GM18873 (cell line): ENCODE data around the gene ORC2.
"Not testable (repeated sequence)": the region's sequence is repeated elsewhere in the genome, so short reads cannot be mapped to it uniquely, and the experiment has no call there.

Source experiments
- ATAC-seq: cut with Tn5 transposase; IDR thresholded peaks from one replicate; pipeline ENCODE4 v1.9.1; 2021; ENCODE audit warnings: mild to moderate bottlenecking, moderate library complexity, moderate number of reproducible peaks; ENCODE audit not compliant: unreplicated experiment, low FRiP score

ORC2 gene

DNA sequence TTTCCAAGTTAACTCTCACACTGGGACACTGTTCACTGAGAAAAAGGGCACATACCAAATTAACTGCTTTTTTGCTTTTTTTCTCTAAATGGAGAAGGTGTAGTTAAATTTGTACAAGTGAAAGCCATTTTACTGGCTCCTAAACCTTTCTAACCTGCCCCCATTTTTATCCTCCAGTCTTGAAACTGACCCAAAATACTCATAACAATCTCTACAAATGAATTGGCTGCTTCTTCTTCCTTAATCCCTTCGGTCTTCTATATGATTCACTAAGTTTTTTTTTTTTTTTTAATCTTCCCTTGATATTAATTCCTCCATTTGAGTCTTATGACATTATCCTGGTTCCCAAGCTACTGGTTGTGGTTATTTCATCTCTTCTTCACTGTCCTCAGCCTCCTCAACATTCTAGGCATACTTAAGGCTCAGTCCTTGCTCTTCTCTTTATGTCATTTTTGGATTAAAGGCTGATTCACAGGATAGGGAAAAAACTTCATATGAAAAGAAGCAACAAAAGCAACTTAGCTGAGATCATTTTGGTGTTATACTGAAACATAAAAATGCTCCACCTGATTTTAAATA, 19.8 kb downstream of the ORC2 start:
- ATAC-seq, result no peak

DNA sequence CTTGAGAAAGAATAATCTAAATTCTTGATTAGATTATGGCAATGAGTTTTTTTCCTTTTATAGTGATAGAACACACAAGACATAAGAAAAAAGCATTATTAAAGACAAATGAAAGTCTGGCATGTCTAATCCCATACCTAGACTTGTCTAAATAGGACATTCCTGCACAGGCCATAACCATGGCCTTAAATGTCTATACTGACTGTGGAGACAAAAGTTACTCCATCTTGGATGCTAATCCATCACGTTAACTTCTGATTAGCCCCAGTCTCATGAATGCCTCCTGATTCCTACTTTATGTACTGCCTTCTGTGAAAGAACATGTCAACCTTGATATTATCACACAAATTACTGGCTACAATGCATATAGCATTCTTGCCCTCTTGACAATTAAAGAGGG, 23.6 kb downstream of the ORC2 start:
- no peak for ATAC-seq

DNA sequence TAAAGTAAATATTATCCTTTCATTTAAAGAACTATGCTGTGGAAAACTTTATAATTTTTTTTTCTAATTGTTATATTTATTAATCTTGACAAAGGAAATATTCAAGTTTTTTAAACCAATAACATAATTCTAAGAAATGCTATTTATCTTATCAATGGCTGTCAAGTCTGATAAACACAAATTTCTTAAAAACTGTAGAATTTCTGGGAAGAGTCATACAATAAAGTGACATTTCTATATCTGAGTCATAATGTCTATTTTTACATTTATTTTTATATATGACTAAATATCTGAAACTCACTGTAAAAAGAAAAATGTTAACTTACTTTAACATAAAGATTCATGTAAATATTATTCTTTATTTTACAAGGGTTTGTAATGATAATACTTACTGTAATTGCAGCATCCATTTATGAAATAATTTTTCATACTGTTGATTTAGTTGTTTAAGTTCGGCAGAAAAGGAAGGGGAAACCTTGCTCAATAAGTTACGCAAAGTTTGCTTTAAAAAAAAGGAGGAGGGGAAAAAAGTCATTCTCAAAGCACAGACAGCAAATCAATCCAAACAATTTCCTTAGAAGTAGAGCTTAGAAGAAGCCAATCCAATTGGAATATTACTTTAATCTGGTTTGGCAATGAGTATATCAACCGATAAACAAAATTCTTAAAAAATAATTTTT, 32.4 kb downstream of the ORC2 start:
- ATAC-seq, result no peak

DNA sequence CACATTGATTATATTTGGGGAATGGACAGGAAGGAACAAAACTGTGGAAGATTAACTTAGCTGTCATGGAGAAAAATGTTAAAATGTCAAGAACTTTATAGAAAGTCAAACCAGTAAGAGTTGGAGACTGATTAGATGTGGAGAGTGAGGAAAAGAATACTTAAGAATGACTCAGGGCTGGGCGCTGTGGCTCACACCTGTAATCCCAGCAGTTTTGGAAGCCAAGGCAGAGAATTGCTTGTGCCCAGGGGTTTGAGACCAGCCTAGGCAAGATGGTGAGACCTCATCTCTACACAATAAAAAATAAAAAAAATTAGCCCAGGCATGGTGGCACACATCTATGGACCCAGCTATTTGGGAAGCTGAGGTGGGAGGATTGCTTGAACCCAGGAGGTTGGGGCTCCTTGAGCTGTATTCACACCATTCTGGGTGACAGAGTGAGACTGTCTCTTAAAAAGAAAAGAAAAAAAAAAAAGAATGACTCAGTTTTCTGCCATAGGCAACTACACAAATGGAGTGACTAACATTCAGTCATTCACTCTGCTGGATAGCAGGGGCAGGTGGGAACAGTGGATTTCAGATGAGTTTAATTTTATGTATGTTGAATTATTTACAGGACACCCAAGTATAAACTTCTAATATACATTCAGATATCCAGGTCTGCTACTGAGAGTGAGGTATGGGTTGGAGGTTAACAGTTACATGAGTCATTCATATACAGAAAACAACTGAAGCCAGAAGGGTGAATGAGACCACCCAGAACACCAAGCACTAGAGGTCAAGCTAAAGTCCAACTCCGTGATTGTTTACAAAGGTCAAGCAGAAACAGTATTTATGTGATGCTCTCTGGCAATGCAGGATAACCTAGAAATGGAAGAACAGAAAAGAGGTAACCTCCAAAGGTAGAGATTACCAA, 33.9 kb downstream of the ORC2 start:
- ATAC-seq, result no peak

DNA sequence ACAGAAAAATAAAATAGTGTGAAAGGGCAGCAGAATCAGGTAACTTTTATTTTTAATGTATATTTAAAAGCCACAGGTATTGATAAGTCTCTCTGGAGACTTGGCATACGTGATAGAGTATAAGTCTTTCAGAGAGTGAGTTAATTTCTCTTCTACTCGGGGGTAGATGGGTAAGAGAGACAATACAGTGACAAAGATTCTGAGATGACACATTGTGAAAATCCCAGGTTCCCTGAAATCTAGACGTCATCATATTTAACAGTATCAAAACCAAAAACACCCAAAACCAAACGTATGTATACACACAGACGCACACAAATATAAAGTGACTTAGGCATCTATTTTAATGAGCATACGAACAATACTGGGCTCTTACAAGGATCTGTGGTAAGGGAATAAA, 41.0 kb downstream of the ORC2 start:
- ATAC-seq, result no peak

DNA sequence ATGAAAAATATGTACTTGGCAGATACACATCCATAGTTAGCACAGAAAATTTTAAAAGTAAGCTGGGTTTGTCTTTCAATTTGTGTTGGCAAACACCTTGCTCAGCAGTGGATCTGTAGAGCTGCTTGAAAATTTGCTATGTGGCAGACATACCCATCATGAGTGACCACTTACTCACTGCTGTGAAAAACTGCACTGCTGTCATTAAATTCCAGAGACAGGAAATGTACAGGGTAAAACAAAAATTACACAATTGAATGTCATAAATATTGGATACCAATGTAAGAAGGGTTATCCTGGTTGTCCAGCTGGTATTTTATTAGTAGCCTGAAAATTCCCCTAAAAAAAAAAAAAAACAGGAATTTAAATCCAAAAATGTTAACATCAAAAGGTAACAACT, 49.8 kb downstream of the ORC2 start:
- no peak for ATAC-seq

DNA sequence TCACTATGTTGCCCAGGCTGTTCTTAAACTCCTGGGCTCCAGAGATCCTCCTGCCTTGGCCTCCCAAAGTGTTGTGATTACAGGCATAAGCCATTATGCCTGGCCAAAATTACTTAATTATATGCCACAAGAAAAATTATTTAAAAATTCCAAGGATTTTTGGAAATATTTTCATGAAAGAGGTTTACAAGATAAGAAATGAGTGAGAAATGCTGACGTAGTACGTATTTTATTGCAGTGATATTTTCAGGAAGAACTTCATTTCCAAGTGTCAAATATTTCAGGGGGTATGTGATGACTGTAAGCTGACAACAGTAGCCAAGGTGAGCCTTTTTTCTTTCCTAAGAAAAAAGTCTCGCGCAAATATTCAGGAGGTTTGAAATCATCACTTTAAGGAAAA, 53.5 kb downstream of the ORC2 start:
- no peak for ATAC-seq

DNA sequence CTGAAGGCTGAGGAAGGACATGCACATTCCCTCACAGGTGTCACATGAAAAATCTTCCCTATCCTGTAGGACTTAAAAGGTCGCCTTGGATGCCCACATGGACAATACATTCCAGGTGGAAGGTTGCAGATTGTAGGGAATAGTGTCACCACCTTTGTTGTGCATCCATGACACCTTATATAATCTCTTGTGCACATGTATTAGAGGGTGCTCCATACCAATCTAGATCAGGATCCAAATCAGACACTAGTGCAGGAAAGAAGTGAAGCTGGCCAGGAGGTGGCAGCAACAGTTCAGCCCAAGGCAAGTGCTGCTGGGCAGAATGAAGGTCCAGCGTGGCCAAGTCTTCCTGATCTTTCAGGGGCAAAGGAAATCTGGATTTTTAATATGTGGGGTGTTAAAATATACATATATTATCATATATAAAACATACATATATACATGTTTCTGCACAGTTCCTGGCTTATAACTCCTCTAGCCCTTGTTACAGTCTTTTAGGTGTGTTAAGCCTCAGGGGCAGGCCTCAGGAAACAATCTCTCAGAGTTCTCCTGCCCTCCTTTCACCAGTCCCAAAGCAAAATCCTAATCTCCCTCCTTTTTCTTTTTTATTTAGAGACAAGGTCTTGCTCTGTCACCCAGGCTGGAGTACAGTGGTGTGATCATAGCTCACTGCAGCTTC, 57.7 kb downstream of the ORC2 start:
- ATAC-seq, result peak; percentile 45

DNA sequence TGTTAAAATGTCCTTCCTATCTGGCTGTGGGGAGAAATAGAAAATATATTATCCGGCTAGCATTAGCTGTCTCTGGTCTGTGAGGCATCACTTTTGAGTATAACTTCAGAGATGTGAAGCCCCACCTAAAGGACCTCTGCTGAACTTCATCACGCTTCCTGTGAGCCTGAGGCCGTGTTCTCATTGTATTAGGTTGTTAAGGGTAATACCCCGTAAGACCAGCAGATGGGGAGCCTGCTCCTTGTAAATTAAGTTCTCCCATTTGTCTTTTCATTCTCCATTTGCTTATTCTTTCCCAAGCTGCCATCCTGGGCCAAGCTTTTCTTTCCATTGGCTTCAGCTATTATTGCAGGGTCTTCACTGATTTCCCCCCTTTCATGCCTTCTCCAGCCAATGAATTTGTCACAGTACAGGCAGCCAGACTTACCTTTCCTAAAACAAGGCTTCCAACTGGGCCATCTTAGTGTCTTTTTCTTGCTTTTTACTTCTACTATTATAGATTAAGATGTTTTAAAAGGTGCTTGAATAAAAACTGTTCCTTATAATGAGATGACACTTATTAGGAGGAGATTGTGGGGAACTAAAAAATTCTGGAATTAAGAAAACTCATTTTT, 61.9 kb downstream of the ORC2 start:
- ATAC-seq, result peak; percentile 84

DNA sequence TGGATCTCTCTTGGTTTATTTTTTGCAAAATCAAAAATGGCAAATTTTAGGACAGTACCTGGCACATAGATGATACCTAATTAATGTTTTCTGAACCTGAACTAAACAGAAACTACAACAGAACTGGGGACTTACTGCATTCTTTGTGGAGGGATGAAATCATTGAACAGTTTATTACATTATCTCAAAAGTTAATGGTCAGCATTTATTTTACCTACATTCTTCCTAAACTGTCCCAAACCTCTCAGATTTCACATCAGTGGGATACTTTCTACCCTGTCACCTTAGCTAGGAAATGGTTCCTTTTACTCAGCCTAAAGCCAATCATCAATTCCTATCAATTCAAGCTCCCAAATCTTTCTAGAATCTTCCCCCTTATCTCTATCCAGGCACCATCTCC, 64.0 kb downstream of the ORC2 start:
- no peak for ATAC-seq

DNA sequence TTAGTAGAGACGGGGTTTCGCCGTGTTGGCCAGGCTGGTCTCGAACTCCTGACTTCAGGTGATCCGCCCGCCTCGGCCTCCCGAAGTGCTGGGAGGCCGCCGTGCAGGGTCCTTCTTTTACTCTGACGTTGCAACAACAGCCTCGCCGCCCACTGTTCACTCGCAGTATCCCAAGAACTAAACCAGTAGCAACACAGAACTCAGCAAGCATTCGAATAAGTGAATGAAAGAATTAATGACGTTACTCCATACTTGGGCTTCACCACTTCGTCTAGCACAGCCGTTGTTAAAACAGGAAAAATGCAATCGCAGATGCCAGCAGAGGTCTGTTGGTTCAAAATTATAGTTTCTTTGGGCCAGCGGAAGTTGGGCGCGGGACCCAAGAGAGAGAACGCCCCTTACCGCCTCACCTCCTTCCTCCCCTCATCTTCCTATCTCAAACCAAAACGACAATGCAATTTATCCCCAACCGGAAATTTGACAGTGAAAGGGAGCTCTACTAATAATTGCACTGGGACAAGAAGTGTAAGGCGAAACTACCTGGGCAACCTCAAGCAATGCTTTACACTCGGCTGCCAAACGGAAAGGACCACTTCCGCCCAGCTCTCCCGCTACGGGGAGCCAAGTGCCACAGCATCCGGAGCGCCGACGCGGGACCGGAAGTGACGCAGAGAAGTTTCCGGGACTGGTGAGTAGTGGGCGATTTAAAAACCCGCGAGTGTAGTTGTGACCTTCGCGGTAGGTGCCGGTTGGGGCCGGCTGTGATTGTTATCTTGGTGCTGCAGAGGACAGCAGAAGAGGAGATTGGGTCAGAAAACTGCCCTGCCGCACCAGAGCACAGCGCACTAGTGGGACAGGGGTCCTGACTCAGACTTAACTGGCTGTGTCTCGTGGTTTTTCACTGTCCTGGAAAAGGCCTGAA, 74.5 kb downstream of the ORC2 start, which contains the start of the genes NIF3L1 and PPIL3:
Gene NIF3L1, plus strand, starts transcription at position 668 of the 922 bp plus-strand sequence. CDS start 2,573 bp downstream, outside the sequence.
Gene PPIL3, minus strand, starts transcription at position 374 of the 922 bp plus-strand sequence. CDS start 1,462 bp downstream, outside the sequence.
- peak; percentile 81 for ATAC-seq

DNA sequence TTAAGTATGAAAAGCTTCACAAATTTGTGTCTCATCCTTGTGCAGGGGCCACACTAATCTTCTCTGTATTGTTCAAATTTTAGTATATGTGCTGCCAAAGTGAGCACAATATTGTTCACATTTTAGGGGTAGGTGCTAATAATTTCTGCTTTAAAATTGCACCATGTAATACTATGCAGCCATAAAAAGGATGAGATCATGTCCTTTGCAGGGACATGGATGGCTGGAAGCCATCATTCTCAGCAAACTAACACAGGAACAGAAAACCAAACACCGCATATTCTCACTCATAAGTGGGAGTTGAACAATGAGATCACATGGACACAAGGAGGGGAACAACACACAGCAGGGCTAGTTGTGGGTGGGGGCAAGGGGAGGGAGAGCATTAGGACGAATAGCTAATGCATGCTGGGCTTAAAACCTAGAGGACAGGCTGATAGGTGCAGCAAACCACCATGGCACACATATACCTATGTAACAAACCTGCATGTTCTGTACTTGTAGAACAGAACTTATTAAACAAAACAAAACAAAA, 81.7 kb downstream of the ORC2 start:
- ATAC-seq, result not testable (repeated sequence)

DNA sequence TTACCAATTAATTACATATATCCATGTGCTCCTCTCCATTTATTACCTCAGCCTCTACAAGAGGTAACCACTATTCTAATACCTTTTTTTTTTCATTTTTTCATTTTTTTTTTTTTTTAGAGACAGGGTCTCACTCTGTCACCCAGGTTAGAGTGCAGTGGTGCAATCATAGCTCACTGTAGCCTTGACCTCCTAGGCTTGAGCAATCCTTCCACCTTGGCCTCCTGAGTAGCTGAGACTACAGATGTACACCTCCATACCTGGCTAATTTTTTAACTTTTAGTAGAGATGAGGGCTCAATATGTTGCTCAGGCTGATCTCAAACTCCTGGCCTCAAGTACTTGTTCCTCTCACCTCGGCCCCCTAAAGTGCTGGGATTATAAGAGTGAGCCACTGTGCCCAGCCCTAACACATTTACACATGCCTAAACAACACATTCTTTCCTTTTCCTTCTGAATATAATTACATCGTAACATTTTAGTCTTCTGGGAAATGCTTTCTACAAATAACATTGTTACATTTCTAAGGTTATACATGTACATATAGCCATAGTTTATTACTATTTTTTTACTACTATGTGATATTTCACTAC, 85.1 kb downstream of the ORC2 start:
- ATAC-seq, result no peak

DNA sequence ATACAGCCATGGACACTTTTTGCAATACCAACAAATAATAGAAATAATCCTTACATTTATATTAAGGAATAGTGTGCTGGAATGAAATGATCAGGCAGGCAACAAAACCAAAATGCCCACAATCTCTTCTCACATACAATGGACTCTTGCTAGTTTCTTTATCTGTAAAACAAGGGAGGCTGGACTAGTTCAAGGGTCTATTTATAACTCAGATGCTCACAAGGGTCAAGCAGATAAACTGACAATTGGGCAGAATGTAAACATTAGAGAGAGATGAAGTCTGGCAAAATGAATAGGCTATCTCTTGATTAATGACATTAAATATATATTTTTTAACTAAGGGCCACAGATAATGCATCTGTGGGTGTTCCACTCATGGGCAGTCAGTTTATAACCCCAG, 86.0 kb downstream of the ORC2 start:
- ATAC-seq, result no peak

DNA sequence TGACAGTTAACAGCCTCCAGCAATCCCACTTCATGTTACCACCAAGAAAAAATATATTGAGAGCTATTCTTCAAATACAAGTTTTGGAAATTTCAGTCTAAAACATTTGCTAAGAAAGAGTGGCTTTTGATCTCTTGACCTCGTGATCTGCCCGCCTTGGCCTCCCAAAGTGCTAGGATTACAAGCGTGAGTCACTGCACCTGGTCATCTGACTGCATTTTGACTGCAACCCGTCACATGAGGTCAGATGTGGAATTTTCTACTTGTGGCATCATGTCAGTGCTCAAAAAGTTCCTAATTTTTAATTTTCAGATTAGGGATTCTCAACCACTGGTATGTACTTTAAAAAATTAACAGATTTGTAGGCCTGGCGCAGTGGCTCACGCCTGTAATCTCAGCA, 89.9 kb downstream of the ORC2 start:
- ATAC-seq, result no peak

DNA sequence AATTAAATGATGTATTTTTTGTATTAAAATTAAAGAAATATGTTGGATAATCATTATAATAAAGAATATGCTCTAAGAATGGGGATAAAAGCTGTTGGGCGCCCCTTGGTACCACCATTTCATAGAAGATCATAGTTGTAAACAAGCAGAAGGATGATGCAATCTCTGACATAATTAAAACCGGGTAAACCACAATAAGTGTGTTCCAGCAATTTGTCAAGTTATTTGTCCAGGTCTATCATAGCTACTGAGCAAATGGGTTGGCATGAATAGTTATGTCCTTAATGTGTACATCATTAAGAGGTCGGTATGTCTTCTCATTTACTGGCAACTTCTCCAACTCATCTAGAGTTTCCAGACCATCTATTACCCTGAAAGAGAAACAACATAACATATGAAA, 92.3 kb downstream of the ORC2 start:
- ATAC-seq, result no peak

DNA sequence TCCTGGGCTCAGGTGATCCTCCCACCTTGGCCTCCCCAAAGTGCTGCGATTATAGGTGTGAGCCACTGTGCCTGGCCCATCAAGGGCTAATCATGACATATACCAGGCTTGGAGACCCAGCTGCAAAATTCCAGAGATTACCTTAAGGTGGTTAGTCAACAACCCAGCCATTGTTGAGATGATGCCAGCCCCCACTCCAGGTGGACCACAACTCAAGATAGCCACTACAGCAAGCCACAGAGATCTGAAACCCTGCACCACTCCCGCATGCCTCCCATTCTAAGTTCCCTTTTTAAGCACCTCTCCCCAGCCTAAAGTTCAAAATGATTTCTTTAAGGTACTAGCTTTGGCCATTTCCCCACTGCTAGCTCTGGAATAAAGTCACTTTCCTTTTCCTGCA, 94.4 kb downstream of the ORC2 start:
- no peak for ATAC-seq

DNA sequence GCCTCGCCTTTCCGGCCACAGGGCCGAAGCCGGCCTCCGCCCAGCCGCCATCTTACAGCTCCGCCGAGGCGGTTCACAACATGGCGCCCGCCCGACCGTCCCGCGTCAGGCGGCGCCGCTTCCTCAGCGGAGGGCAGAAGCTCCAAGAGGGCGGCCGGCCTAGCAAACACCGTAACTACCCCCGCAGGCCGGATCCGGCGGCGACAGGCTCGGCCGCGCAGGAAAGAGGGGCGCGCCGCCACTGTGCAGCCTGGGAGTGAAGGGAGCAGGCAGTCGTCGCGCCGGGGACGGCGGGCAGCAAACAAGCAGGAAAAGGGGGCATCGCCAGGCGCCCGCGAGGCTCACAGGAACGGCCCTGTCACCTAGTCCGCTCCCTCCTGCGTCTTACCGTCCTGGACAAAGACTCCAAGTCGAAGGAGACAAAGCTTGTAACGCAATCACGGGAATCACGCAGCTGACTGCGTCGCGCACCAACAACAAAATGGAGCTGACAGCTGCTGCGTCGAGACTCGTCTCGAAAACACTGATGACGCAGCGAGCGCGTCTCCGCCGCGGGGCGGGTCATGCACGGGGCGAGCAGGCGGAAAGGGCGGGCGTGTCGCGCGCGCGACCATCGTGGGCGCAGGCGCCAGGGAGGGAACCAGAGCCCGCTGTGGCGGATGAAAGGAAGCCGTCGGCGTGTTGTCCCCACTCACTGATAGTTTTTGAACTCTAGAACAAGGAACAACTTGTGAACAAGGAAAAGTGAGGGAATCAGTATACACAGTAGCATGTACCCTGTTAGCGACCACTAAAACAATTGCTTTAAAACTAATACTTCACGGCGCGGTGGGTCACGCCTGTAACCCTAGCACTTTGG, 99.1 kb downstream of the ORC2 start, which contains the start of gene CLK1:
Gene CLK1, minus strand, starts transcription at position 483 of the 859 bp plus-strand sequence. CDS start 2,796 bp downstream, outside the sequence.
- ATAC-seq, result peak; percentile 78
